Spleen (tissue), 11 donors: ENCODE data around the gene CCDC88C. TPM values are rescaled to one million over a fixed set of nuclear protein-coding genes. Genes with fewer than 3 reads are reported as not detected.
A peak's percentile ranks its signal among the peaks of the same experiment; 100 is the strongest.

Experiments used
- DNase-seq: peaks from one replicate; pipeline ENCODE4 v3.0.0-alpha.2; 2020
- H3K27ac ChIP-seq, 8 donors: fragments of 200-600 bp; sonication (generic) in 7 of 8; 1 replicate in 4 of 8; 2 replicates in 4 of 8; pipeline versions ENCODE4 v1.5.0 to v1.8.0; 2016 to 2021; ENCODE audit warnings: inconsistent platforms in 4 of 8, mild to moderate bottlenecking in 4 of 8, moderate library complexity in 1 of 8
- H3K27me3 ChIP-seq, 7 donors: fragments of 200-600 bp; sonication (generic) in 6 of 7; replicated peaks in 1 of 7; 1 replicate in 4 of 7; 2 replicates in 3 of 7; pipeline versions ENCODE4 v1.5.0 to v1.8.0; 2016 to 2021; ENCODE audit warnings: inconsistent platforms in 3 of 7, mild to moderate bottlenecking in 1 of 7
- H3K36me3 ChIP-seq, 6 donors: fragments of 200-600 bp; sonication (generic) in 5 of 6; 1 replicate in 4 of 6; 2 replicates in 2 of 6; pipeline versions ENCODE4 v1.5.0 to v1.8.0; 2016 to 2021; ENCODE audit warnings: inconsistent platforms in 2 of 6
- H3K4me1 ChIP-seq, 6 donors: fragments of 200-600 bp; sonication (generic) in 5 of 6; 1 replicate in 3 of 6; 2 replicates in 3 of 6; pipeline versions ENCODE4 v1.5.0 to v1.8.0; 2016 to 2021; ENCODE audit warnings: inconsistent platforms in 3 of 6
- H3K4me3 ChIP-seq, 8 donors: fragments of 200-600 bp; sonication (generic) in 7 of 8; 1 replicate in 4 of 8; 2 replicates in 4 of 8; pipeline versions ENCODE4 v1.5.0 to v1.8.0; 2016 to 2021; ENCODE audit warnings: inconsistent platforms in 4 of 8, mild to moderate bottlenecking in 4 of 8, moderate library complexity in 2 of 8
- H3K9me3 ChIP-seq, 8 donors: fragments of 200-600 bp; sonication (generic) in 7 of 8; 1 replicate in 4 of 8; 2 replicates in 4 of 8; pipeline versions ENCODE4 v1.5.0 to v1.8.0; 2016 to 2021; ENCODE audit warnings: inconsistent platforms in 4 of 8
- POLR2A ChIP-seq, 3 donors: fragments of 450-650 bp; IDR thresholded peaks; one replicate each; pipeline ENCODE4 v1.5.1; 2017; ENCODE audit warnings: antibody characterized with exemption in 3 of 3, mild to moderate bottlenecking in 1 of 3
- POLR2AphosphoS5 ChIP-seq, 3 donors: sonication (generic); formaldehyde crosslinking; IDR thresholded peaks; one replicate each; pipeline ENCODE4 v1.5.1; 2017; ENCODE audit warnings: antibody characterized with exemption in 3 of 3
- WGBS, 5 donors: extraction: QIAGEN DNeasy Blood & Tissue Kit in 3 of 5; methylation state at CpG; one replicate each; pipeline versions ENCODE4 v1.1.5 to v1.1.7; 2013 to 2018; 5-methylcytosine and 5-hydroxymethylcytosine counted together
- intact Hi-C: fragments of 100-400 bp; cut with DNase I; formaldehyde crosslinking; loops from one replicate; pipeline ENCODE4 v1.15.0; 2023; ENCODE audit warnings: low total_unique reads
- polyA plus RNA-seq, 3 donors: library from polyadenylated mRNA; stranded (reverse); fragments of 200-250 nt; gene quantifications; one replicate each; pipeline ENCODE4 v1.2.1, GENCODE V29; 2013
- total RNA-seq, 7 donors: library from RNA; depleted of rRNA in 3 of 7; stranded (reverse); fragments of >200 nt in 3 of 7; fragmentation: NEBNext Ultra II Directional in 4 of 7; extraction: Animal tissue kit (Norgen Biotek cat#: 25700) in 4 of 7; gene quantifications; one replicate each; pipeline versions ENCODE4 v1.1.0 to v1.2.1, GENCODE V29; 2016 to 2021
- TF ChIP-seq, protein P1 (sequence below), 11 experiments: fragments of 200-600 bp in 7 of 11; fragments of 450-650 bp in 4 of 11; sonication (generic) in 4 of 11; IDR thresholded peaks in 8 of 11; conservative IDR thresholded peaks in 3 of 11; 1 replicate in 7 of 11; 2 replicates in 4 of 11; pipeline versions ENCODE4 v1.4.0 to v1.8.0; 2016 to 2021; ENCODE audit warnings: antibody characterized with exemption in 11 of 11, inconsistent platforms in 4 of 11, mild to moderate bottlenecking in 1 of 11
- donor health status: healthy with polysubstance abuse.
- donor health status: DM: no; HTN: no; CAD: no; lungs with moderate emphysema.
- donor health status: DM: no; HTN: no; CAD: no.
- donor health status: Bipolar disorder and iron deficiency.
- donor health status: healthy.
- donor health status: DM: no; HTN: no; CAD: no.
- donor health status: DM: yes; HTN: yes; CAD: no.

Gene CCDC88C
- total and polyA plus RNA-seq, 10 donors, result 23.2 to 136 (median 101) TPM

DNA sequence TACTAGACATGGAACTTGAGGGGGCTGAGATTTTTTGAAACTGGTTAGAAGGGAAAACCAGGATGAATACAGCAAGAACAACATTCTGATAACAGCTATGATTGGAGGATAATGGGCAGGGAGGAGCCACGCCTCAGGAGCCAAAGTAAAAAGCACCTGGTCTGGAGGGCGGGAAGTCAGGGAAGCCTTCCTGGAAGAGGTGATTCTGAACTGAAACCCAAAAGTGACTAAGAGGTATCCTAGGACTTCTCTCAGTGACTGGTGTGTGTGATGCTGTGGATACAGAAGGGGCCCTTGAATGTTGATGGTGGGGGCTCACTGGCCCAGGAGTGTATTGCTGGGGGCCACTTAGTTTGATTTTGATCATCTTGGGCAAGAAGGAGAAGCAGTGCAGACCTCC is 154.3 kb downstream of the CCDC88C start:
- H3K27me3 ChIP-seq, result peaks cover 0 to 23% (median 14%) of the 10 kb centered on the region in 7 donors
- DNase-seq, result no peak
- intact Hi-C loops, result no loop called here
- peaks cover 3 to 23% (median 12%) of the 10 kb centered on the region in 6 donors for H3K4me1 ChIP-seq
- WGBS, 5 donors, result 90 to 96% (median 93%) methylated on average over 2 of the region's 2 CpGs
- no peaks in the 10 kb centered on the region for H3K36me3 ChIP-seq
- no peaks in the 10 kb centered on the region for H3K9me3 ChIP-seq
- TF ChIP-seq POLR2AphosphoS5 (IDR thresholded peaks at IDR 0.05) (no peak), POLR2A (IDR thresholded peaks at IDR 0.05) (no peak)
- TF ChIP-seq, protein P1, sequence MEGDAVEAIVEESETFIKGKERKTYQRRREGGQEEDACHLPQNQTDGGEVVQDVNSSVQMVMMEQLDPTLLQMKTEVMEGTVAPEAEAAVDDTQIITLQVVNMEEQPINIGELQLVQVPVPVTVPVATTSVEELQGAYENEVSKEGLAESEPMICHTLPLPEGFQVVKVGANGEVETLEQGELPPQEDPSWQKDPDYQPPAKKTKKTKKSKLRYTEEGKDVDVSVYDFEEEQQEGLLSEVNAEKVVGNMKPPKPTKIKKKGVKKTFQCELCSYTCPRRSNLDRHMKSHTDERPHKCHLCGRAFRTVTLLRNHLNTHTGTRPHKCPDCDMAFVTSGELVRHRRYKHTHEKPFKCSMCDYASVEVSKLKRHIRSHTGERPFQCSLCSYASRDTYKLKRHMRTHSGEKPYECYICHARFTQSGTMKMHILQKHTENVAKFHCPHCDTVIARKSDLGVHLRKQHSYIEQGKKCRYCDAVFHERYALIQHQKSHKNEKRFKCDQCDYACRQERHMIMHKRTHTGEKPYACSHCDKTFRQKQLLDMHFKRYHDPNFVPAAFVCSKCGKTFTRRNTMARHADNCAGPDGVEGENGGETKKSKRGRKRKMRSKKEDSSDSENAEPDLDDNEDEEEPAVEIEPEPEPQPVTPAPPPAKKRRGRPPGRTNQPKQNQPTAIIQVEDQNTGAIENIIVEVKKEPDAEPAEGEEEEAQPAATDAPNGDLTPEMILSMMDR (IDR thresholded peaks at IDR 0.05 in 8 of 11, conservative IDR thresholded peaks at IDR 0.05 in 3 of 11), result no peak
- no peak overlapping the region for H3K27ac ChIP-seq
- no peak overlapping the region for H3K4me3 ChIP-seq

DNA sequence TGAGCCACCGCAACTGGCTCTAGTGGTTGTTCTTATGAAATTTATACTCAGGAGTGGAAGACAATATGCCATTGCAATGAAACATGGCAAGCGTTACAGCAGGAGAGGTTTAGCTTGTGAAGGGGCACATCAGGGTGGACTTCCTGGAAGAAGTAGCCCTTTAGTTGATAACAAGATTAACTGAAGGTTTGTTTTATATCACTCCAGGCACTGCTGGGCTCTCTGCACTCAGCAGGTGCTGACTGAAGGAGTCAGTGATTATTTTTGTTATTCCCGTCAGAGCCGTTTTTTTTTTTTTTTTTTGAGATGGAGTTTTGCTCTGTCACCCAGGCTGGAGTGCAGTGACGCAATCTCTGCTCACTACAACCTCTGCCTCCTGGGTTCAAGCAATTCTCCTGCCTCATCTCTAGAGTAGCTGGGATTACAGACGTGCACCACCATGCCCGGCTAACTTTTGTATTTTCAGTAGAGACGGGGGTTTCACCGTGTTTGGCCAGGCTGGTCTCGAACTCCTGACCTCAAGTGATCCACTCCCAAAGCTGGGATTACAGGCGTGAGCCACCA is 155.6 kb downstream of the CCDC88C start:
- H3K27me3 ChIP-seq, result peaks cover 0 to 25% (median 14%) of the 10 kb centered on the region in 7 donors
- no peak for DNase-seq
- H3K4me3 ChIP-seq, result no peak overlapping the region
- WGBS, 5 donors, result 82 to 91% (median 86%) methylated on average over 11 of the region's 11 CpGs
- no peak overlapping the region for H3K27ac ChIP-seq
- TF ChIP-seq, protein P1 (IDR thresholded peaks at IDR 0.05 in 8 of 11, conservative IDR thresholded peaks at IDR 0.05 in 3 of 11), result no peak
- no peak for TF ChIP-seq POLR2A (IDR thresholded peaks at IDR 0.05)
- H3K4me1 ChIP-seq, result peaks cover 3 to 30% (median 17%) of the 10 kb centered on the region in 6 donors
- H3K36me3 ChIP-seq, result no peaks in the 10 kb centered on the region
- intact Hi-C loops, result no loop called here
- H3K9me3 ChIP-seq, result no peaks in the 10 kb centered on the region

DNA sequence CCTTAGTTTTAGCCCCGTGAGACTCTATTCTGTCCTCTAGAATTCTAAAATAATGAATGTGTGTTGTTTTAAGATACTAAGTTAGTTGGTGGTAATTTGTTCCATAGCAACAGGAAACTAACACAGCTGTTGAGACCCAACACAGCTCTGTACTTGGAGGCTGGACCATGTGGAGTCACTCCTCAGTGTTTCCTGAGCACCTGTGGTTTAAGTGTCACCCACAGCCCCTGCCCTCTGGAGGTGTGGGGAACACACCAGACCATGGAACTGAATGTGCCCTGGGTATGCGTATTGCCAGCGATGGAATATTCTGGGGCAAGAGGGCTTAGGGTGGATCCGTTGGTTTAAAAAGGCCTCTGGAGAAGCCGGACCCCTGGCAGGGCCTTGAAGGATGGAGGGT is 156.5 kb downstream of the CCDC88C start:
- TF ChIP-seq, protein P1 (IDR thresholded peaks at IDR 0.05 in 8 of 11, conservative IDR thresholded peaks at IDR 0.05 in 3 of 11), result no peak
- peak in 1 of 3 donors; percentile 12 for TF ChIP-seq POLR2AphosphoS5 (IDR thresholded peaks at IDR 0.05)
- Histone ChIP-seq H3K27me3 (peaks cover 0 to 25% (median 14%) of the 10 kb centered on the region in 7 donors), H3K36me3 (no peaks in the 10 kb centered on the region), H3K4me1 (peaks cover 3 to 34% (median 17%) of the 10 kb centered on the region in 6 donors), H3K4me3 (no peak overlapping the region), H3K27ac (no peak overlapping the region), H3K9me3 (no peaks in the 10 kb centered on the region)
- intact Hi-C loops, result no loop called here
- no peak for DNase-seq
- WGBS, 5 donors, result 75 to 94% (median 89%) methylated on average over 5 of the region's 5 CpGs

DNA sequence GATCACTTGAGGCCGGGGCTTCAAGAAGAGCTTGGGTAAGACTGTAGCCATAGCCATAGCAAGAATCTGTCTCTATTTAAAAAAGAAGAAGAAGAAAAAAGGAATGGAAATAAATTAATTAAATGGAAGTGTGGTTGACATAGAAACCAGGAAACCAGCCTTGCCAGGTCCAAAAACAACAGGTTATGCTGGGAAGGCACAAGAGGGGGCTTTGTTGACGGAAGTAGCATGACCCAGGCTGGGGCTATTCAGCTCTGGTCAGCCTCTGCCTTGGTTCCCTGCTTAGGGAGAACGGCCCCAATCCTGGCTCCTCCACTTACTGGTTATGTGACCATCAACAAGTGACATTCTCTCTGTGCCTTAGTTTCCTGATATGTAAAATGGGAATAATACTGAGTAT is 158.7 kb downstream of the CCDC88C start:
- H3K36me3 ChIP-seq, result no peaks in the 10 kb centered on the region
- 92 to 100% (median 97%) methylated on average over 3 of the region's 3 CpGs for WGBS, 5 donors

More for the DNA sequence above, 158.7 kb downstream of the CCDC88C start:
- TF ChIP-seq, protein P1 (IDR thresholded peaks at IDR 0.05 in 8 of 11, conservative IDR thresholded peaks at IDR 0.05 in 3 of 11), result no peak
- TF ChIP-seq POLR2A (IDR thresholded peaks at IDR 0.05), result no peak
- Histone ChIP-seq H3K27me3 (peaks cover 0 to 11% (median 2%) of the 10 kb centered on the region in 7 donors), H3K9me3 (no peaks in the 10 kb centered on the region), H3K4me3 (no peak overlapping the region), H3K4me1 (peaks cover 3 to 39% (median 19%) of the 10 kb centered on the region in 6 donors), H3K27ac (no peak overlapping the region)
- intact Hi-C loops, result no loop called here
- no peak for DNase-seq
